Heart right ventricle (tissue), 16 donors: ENCODE results near the gene ADAM8. TPM values are rescaled to one million over a fixed set of nuclear protein-coding genes. Genes with fewer than 3 reads are reported as not detected.
A peak's percentile ranks its signal among the peaks of the same experiment; 100 is the strongest.

Experiments used
- ATAC-seq, 8 donors: fragments of 200-7000 bp; cut with Tn5 transposase; one replicate each; pipeline ENCODE4 v1.9.1; 2020; ENCODE audit warnings: mild to moderate bottlenecking in 8 of 8, moderate library complexity in 8 of 8, moderate number of reproducible peaks in 1 of 8
- DNase-seq, 2 donors: peaks; one replicate each; pipeline ENCODE4 v3.0.0-alpha.2; 2020
- H3K27ac ChIP-seq, 10 donors: fragments of 200-600 bp; sonication (generic) in 2 of 10; one replicate each; pipeline versions ENCODE4 v1.5.0 to v1.8.0; 2020 to 2022; ENCODE audit warnings: mild to moderate bottlenecking in 3 of 10
- H3K27me3 ChIP-seq, 7 donors: fragments of 200-600 bp; one replicate each; pipeline ENCODE4 v1.8.0; 2021 to 2022; ENCODE audit warnings: mild to moderate bottlenecking in 2 of 7
- H3K36me3 ChIP-seq, 9 donors: fragments of 200-600 bp; sonication (generic) in 1 of 9; one replicate each; pipeline versions ENCODE4 v1.5.0 to v1.8.0; 2020 to 2022; ENCODE audit warnings: mild to moderate bottlenecking in 2 of 9
- H3K4me1 ChIP-seq, 9 donors: fragments of 200-600 bp; sonication (generic) in 1 of 9; one replicate each; pipeline versions ENCODE4 v1.5.0 to v1.8.0; 2020 to 2022; ENCODE audit warnings: mild to moderate bottlenecking in 4 of 9
- H3K4me3 ChIP-seq, 10 donors: fragments of 200-600 bp; sonication (generic) in 2 of 10; one replicate each; pipeline versions ENCODE4 v1.5.0 to v1.8.0; 2020 to 2022; ENCODE audit warnings: mild to moderate bottlenecking in 7 of 10, moderate library complexity in 2 of 10
- H3K9me3 ChIP-seq, 11 donors: fragments of 200-600 bp in 10 of 11; sonication (generic) in 2 of 11; one replicate each; pipeline versions ENCODE4 v1.5.0 to v1.8.0; 2013 to 2022; ENCODE audit warnings: mild to moderate bottlenecking in 2 of 11, control low read depth in 1 of 11, moderate library complexity in 1 of 11
- CTCF ChIP-seq, 9 donors: fragments of 200-600 bp; sonication (generic) in 2 of 9; IDR thresholded peaks; one replicate each; pipeline versions ENCODE4 v1.5.0 to v1.8.0; 2021 to 2022; ENCODE audit warnings: antibody characterized with exemption in 9 of 9, mild to moderate bottlenecking in 5 of 9, moderate library complexity in 1 of 9
- whole genome bisulfite sequencing, 2 donors: extraction: QIAGEN DNeasy Blood & Tissue Kit; methylation state at CpG; one replicate each; pipeline ENCODE4 v1.1.7; 2013; ENCODE audit warnings: inconsistent platforms in 1 of 2; 5-methylcytosine and 5-hydroxymethylcytosine counted together
- intact Hi-C, 10 donors: fragments of 100-400 bp; cut with DNase I; formaldehyde crosslinking; loops; one replicate each; pipeline versions ENCODE4 v1.11.1 to v1.14.2; 2022
- microRNA-seq, 2 donors: library from miRNA; unstranded; fragments of <30 nt; microRNA quantifications; one replicate each; pipeline ENCODE4 v1.2.0, GENCODE V29; 2021
- polyA plus RNA-seq, 2 donors: library from polyadenylated mRNA; stranded (reverse); fragments of 200-250 nt; gene quantifications; one replicate each; pipeline ENCODE4 v1.2.3, GENCODE V29; 2013
- total RNA-seq, 10 donors: library from RNA; stranded (reverse); fragmentation: NEBNext Ultra II Directional in 3 of 10; extraction: Animal tissue kit (Norgen Biotek cat#: 25700) in 3 of 10; gene quantifications; one replicate each; pipeline versions ENCODE4 v1.2.1 to v1.2.4, GENCODE V29; 2021 to 2023
- donor health status: Arrhythmogenic right ventricular cardiomyopathy.
- donor health status: ischemic (EF 13 %, LVEDD 7.1; RV severe dilation, severe dysfunction).
- donor health status: healthy with polysubstance abuse.
- donor health status: DM: no; HTN: yes; CAD: no.
- donor health status: DM: no; HTN: no; CAD: no.
- donor health status: ischemic (EF 25% LVEDD 6.9; RV normal size, moderate dysfunction).
- donor health status: ischemic (EF 25% LVEDD 5.7; RV mildly dilated, moderate dysfunction).
- donor health status: healthy.
- donor health status: DM: yes; HTN: yes; CAD: no.
- donor health status: Ischemic cardiomyopathy.
- donor health status: ischemic (EF 35%, LVEDD 5.7; RV mildly dilated, moderate dysfunction).
- donor health status: nonischemic (EF 11% LVEDD 7.7; RV severe dilation, severe dysfunction).
- donor health status: DM: yes; HTN: yes; CAD: no.
- donor health status: PGD.
- donor health status: ischemic (EF 29% LVEDD 5.4; RV normal size, mild dysfunction).
- donor health status: nonischemic (EF 23%, LVEDD 6.1; RV moderate dilation, normal function).

ADAM8 gene
- total and polyA plus RNA-seq, 12 donors = 0.88 to 6.5 (median 1.6) TPM

GRCh38 chr10:133214468-133215410 is 61.9 kb downstream of the ADAM8 start:
- no peaks in the 10 kb centered on the region for H3K4me1 ChIP-seq
- H3K36me3 ChIP-seq = no peaks in the 10 kb centered on the region
- H3K27me3 ChIP-seq = peaks cover 3 to 51% (median 20%) of the 10 kb centered on the region in 7 donors
- no peak overlapping the region for H3K27ac ChIP-seq
- WGBS, 2 donors = 81 to 82% methylated on average over 28 of the region's 28 CpGs
- TF ChIP-seq CTCF (IDR thresholded peaks at IDR 0.05) = no peak
- no peak for ATAC-seq
- intact Hi-C loops = no loop called here
- H3K9me3 ChIP-seq = no peaks in the 10 kb centered on the region
- DNase-seq = peak in 1 of 2 donors; percentile 6
- H3K4me3 ChIP-seq = no peak overlapping the region

GRCh38 chr10:133213641-133214467 is 62.8 kb downstream of the ADAM8 start:
- H3K9me3 ChIP-seq = no peaks in the 10 kb centered on the region
- intact Hi-C loops = no loop called here
- no peaks in the 10 kb centered on the region for H3K36me3 ChIP-seq
- WGBS, 2 donors = 82 to 86% methylated on average over 32 of the region's 32 CpGs
- no peak overlapping the region for H3K4me3 ChIP-seq
- no peak for ATAC-seq
- no peaks in the 10 kb centered on the region for H3K4me1 ChIP-seq
- peaks cover 0 to 42% (median 11%) of the 10 kb centered on the region in 7 donors for H3K27me3 ChIP-seq
- no peak for TF ChIP-seq CTCF (IDR thresholded peaks at IDR 0.05)
- DNase-seq = peak in 1 of 2 donors; percentile 5
- no peak overlapping the region for H3K27ac ChIP-seq

GRCh38 chr10:133212853-133213494 is 63.7 kb downstream of the ADAM8 start:
- no peak for TF ChIP-seq CTCF (IDR thresholded peaks at IDR 0.05)
- 89 to 91% methylated on average over 19 to 20 of the region's 20 CpGs for WGBS, 2 donors
- Histone ChIP-seq H3K4me1 (no peaks in the 10 kb centered on the region), H3K36me3 (no peaks in the 10 kb centered on the region), H3K4me3 (no peak overlapping the region), H3K27ac (no peak overlapping the region), H3K9me3 (no peaks in the 10 kb centered on the region), H3K27me3 (peaks cover 0 to 34% (median 10%) of the 10 kb centered on the region in 7 donors)
- intact Hi-C loops = no loop called here
- ATAC-seq (no peak), DNase-seq (peak in 1 of 2 donors; percentile 5)

Small RNA genes lying within 50 kb of the gene (microRNA-seq; reads per million reads assigned to microRNA genes)
- 2.0 to 3.0 reads per million in 2 donors for gene MIR202

Other genes starting within 250 kb of the ADAM8 start
- gene ADGRA1, start 188.9 kb downstream of the ADAM8 start, total RNA-seq = under 1 TPM in 5 of 10 donors, not detected in 5; 0.09 to 0.21 (median 0.11) TPM
- under 1 TPM in 1 of 2 donors, not detected in 1; under 0.01 TPM for gene ADGRA1, start 188.9 kb downstream of the ADAM8 start, polyA plus RNA-seq
- gene KNDC1, start 116.6 kb downstream of the ADAM8 start, total RNA-seq = under 1 TPM in 8 of 10 donors, not detected in 2; 0.04 to 0.88 (median 0.20) TPM
- gene KNDC1, start 116.6 kb downstream of the ADAM8 start, polyA plus RNA-seq = under 1 TPM in 1 of 2 donors, not detected in 1; 0.07 TPM
- not detected for gene UTF1, start 46.7 kb downstream of the ADAM8 start, total RNA-seq
- gene UTF1, start 46.7 kb downstream of the ADAM8 start, polyA plus RNA-seq = not detected
- 1 to 10 TPM in 1 of 10 donors, under 1 TPM in 8, not detected in 1; 0.19 to 1.5 (median 0.42) TPM for gene VENTX, start 39.0 kb downstream of the ADAM8 start, total RNA-seq
- 1 to 10 TPM in 1 of 2 donors, under 1 TPM in 1; 0.83 to 1.3 TPM for gene VENTX, start 39.0 kb downstream of the ADAM8 start, polyA plus RNA-seq
- 10 to 100 TPM; 31.5 to 48.3 (median 36.9) TPM for gene TUBGCP2, start 32.0 kb upstream of the ADAM8 start, total RNA-seq
- 10 to 100 TPM; 37.5 to 77.6 TPM for gene TUBGCP2, start 32.0 kb upstream of the ADAM8 start, polyA plus RNA-seq
- gene ZNF511, start 32.0 kb upstream of the ADAM8 start, total RNA-seq = 10 to 100 TPM; 30.6 to 54.6 (median 43.5) TPM
- gene ZNF511, start 32.0 kb upstream of the ADAM8 start, polyA plus RNA-seq = 100 to 1,000 TPM in 1 of 2 donors, 10 to 100 TPM in 1; 38.7 to 129 TPM
- under 1 TPM in 1 of 10 donors, not detected in 9; 0.77 TPM for gene CALY, start 60.0 kb upstream of the ADAM8 start, total RNA-seq
- under 1 TPM in 1 of 2 donors, not detected in 1; 0.09 TPM for gene CALY, start 60.0 kb upstream of the ADAM8 start, polyA plus RNA-seq
- not detected for gene PRAP1, start 70.5 kb upstream of the ADAM8 start, total RNA-seq
- not detected for gene PRAP1, start 70.5 kb upstream of the ADAM8 start, polyA plus RNA-seq
- gene FUOM, start 81.2 kb upstream of the ADAM8 start, total RNA-seq = 10 to 100 TPM in 2 of 10 donors, 1 to 10 TPM in 8; 2.0 to 13.5 (median 5.1) TPM
- 10 to 100 TPM; 16.5 to 17.0 TPM for gene FUOM, start 81.2 kb upstream of the ADAM8 start, polyA plus RNA-seq
- gene ECHS1, start 96.5 kb upstream of the ADAM8 start, total RNA-seq = 100 to 1,000 TPM; 180 to 275 (median 225) TPM
- 100 to 1,000 TPM; 117 to 124 TPM for gene ECHS1, start 96.5 kb upstream of the ADAM8 start, polyA plus RNA-seq
- 1 to 10 TPM; 1.5 to 4.4 (median 2.5) TPM for gene PAOX, start 102.4 kb upstream of the ADAM8 start, total RNA-seq
- gene PAOX, start 102.4 kb upstream of the ADAM8 start, polyA plus RNA-seq = 1 to 10 TPM; 3.8 to 4.1 TPM
- gene MTG1, start 117.3 kb upstream of the ADAM8 start, total RNA-seq = 10 to 100 TPM; 17.4 to 28.0 (median 22.1) TPM
- gene MTG1, start 117.3 kb upstream of the ADAM8 start, polyA plus RNA-seq = 10 to 100 TPM; 34.2 to 36.2 TPM
- under 1 TPM in 1 of 10 donors, not detected in 9; 0.09 TPM for gene SPRN, start 147.8 kb upstream of the ADAM8 start, total RNA-seq
- under 1 TPM; 0.07 to 0.22 TPM for gene SPRN, start 147.8 kb upstream of the ADAM8 start, polyA plus RNA-seq
- gene SCART1, start 177.1 kb upstream of the ADAM8 start, total RNA-seq = 1 to 10 TPM in 1 of 10 donors, under 1 TPM in 9; 0.15 to 1.5 (median 0.58) TPM
- under 1 TPM; 0.17 to 0.66 TPM for gene SCART1, start 177.1 kb upstream of the ADAM8 start, polyA plus RNA-seq